CD4-positive, alpha-beta T cell (primary cell): ENCODE measurements around the gene PINK1. TPM values are rescaled to one million over a fixed set of nuclear protein-coding genes. Genes with fewer than 3 reads are reported as not detected.

Experiments used
- ATAC-seq: fragments of 200-7000 bp; cut with Tn5 transposase; one replicate; pipeline ENCODE4 v1.10.0; 2022; ENCODE audit warnings: mild to moderate bottlenecking; ENCODE audit not compliant: poor library complexity
- CTCF ChIA-PET: fragments of 350-600 bp; sonication (Branson Sonifier 250); formaldehyde crosslinking; loops from one replicate; lab custom pipeline; 2021; ENCODE audit warnings: antibody characterized with exemption, inconsistent platforms; lab: Charles Lee
- POLR2A ChIA-PET: fragments of 350-600 bp; sonication (Branson Sonifier 250); formaldehyde crosslinking; loops from one replicate; lab custom pipeline; 2021; ENCODE audit warnings: antibody characterized with exemption, inconsistent platforms; lab: Charles Lee
- DNase-seq, 14 experiments: peaks; one replicate each; pipeline ENCODE4 v3.0.0-alpha.2; 2013 to 2020; ENCODE audit warnings: mixed read lengths in 2 of 14
- H3K27ac ChIP-seq, 2 donors: one replicate each; pipeline versions ENCODE4 v1.5.1 to v1.7.0; 2013; ENCODE audit warnings: low read length in 2 of 2, low read depth in 1 of 2, mild to moderate bottlenecking in 1 of 2
- H3K27me3 ChIP-seq, 2 experiments: 1 replicate in 1 of 2; 2 replicates in 1 of 2; pipeline versions ENCODE4 v1.6.1 to v1.7.0; 2013; ENCODE audit warnings: low read length in 2 of 2, control low read depth in 1 of 2, mild to moderate bottlenecking in 1 of 2, moderate library complexity in 1 of 2; ENCODE audit not compliant: insufficient read depth in 2 of 2, control insufficient read depth in 1 of 2
- H3K36me3 ChIP-seq: one replicate; pipeline ENCODE4 v1.6.1; 2013; ENCODE audit warnings: low read length, control low read depth; ENCODE audit not compliant: insufficient read depth
- H3K4me1 ChIP-seq: one replicate; pipeline ENCODE4 v1.6.1; 2013; ENCODE audit warnings: low read length, control low read depth; ENCODE audit not compliant: insufficient read depth
- H3K4me3 ChIP-seq: one replicate; pipeline ENCODE4 v1.5.1; 2013; ENCODE audit warnings: mild to moderate bottlenecking, low read length, moderate library complexity
- H3K9me3 ChIP-seq, 2 experiments: 1 replicate in 1 of 2; 2 replicates in 1 of 2; pipeline versions ENCODE4 v1.6.1 to v1.7.0; 2013; ENCODE audit warnings: low read length in 2 of 2, mild to moderate bottlenecking in 2 of 2, control low read depth in 1 of 2, moderate library complexity in 1 of 2; ENCODE audit not compliant: control insufficient read depth in 1 of 2, insufficient read depth in 1 of 2
- H3K27ac Mint-ChIP-seq: one replicate; pipeline ENCODE4 v1.8.0; 2020; ENCODE audit warnings: mixed read lengths
- H3K27me3 Mint-ChIP-seq: one replicate; pipeline ENCODE4 v1.8.0; 2021; ENCODE audit warnings: mixed read lengths
- H3K36me3 Mint-ChIP-seq: one replicate; pipeline ENCODE4 v1.8.0; 2021; ENCODE audit warnings: low read depth, mixed read lengths
- H3K4me1 Mint-ChIP-seq: one replicate; pipeline ENCODE4 v1.8.0; 2021; ENCODE audit warnings: low read depth, mixed read lengths
- H3K4me3 Mint-ChIP-seq: one replicate; pipeline ENCODE4 v1.8.0; 2020; ENCODE audit warnings: mild to moderate bottlenecking, mixed read lengths
- H3K9me3 Mint-ChIP-seq: one replicate; pipeline ENCODE4 v1.8.0; 2020; ENCODE audit warnings: mixed read lengths
- intact Hi-C, 2 experiments: fragments of 100-400 bp; cut with DNase I in 1 of 2; cut with micrococcal nuclease in 1 of 2; formaldehyde crosslinking; loops; one replicate each; pipeline versions ENCODE4 v1.15.1 to v1.9.0; 2023 to 2025; cut with DNase I, micrococcal nuclease
- total RNA-seq, 174 experiments: library from RNA in 2 of 174; stranded (reverse) in 2 of 174; gene quantifications; one replicate each; pipeline ENCODE4 v1.2.3 and lab custom pipeline; 2021 to 2026
- TF ChIP-seq, protein P1 (sequence below): fragments of 200-600 bp; IDR thresholded peaks from one replicate; pipeline ENCODE4 v1.8.0; 2022; ENCODE audit warnings: antibody characterized with exemption, mild to moderate bottlenecking

PINK1 gene
- total RNA-seq, 2 experiments from 2014 or later, result 6.6 to 7.5 TPM

DNA sequence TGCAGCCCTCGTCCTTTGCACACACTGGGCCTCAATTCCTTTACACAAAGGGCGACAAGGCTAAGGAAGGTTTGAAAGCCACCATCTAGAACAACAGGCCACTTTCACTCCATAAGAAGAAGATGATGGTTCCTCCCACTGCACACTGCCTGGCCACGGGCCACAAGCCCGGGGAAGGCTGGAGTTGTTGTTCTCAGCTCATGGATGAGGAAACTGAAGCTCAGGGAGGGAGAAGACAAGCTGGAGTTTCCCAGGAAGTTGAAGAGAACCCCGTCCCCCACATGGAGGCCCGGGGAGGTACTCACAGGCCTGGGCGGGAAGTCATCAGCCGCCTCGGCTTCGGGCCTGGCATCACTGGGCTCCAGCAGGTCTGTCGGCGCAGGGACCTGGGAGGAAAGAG, 52.5 kb downstream of the PINK1 start:
- no peaks in the 10 kb centered on the region for H3K36me3 ChIP-seq
- H3K4me3 Mint-ChIP-seq, result no peak overlapping the region
- no peak overlapping the region for H3K27ac ChIP-seq
- ChIA-PET CTCF (no interaction called here), POLR2A (no interaction called here)
- H3K9me3 Mint-ChIP-seq, result no peaks in the 10 kb centered on the region
- no peaks in the 10 kb centered on the region for H3K9me3 ChIP-seq
- H3K36me3 Mint-ChIP-seq, result no peaks in the 10 kb centered on the region
- TF ChIP-seq, protein P1, sequence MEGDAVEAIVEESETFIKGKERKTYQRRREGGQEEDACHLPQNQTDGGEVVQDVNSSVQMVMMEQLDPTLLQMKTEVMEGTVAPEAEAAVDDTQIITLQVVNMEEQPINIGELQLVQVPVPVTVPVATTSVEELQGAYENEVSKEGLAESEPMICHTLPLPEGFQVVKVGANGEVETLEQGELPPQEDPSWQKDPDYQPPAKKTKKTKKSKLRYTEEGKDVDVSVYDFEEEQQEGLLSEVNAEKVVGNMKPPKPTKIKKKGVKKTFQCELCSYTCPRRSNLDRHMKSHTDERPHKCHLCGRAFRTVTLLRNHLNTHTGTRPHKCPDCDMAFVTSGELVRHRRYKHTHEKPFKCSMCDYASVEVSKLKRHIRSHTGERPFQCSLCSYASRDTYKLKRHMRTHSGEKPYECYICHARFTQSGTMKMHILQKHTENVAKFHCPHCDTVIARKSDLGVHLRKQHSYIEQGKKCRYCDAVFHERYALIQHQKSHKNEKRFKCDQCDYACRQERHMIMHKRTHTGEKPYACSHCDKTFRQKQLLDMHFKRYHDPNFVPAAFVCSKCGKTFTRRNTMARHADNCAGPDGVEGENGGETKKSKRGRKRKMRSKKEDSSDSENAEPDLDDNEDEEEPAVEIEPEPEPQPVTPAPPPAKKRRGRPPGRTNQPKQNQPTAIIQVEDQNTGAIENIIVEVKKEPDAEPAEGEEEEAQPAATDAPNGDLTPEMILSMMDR, result no peak
- DNase-seq, result no peak
- peaks cover 2% of the 10 kb centered on the region for H3K4me1 ChIP-seq
- H3K4me3 ChIP-seq, result no peak overlapping the region
- H3K27me3 Mint-ChIP-seq, result no peaks in the 10 kb centered on the region
- no peaks in the 10 kb centered on the region for H3K27me3 ChIP-seq
- H3K4me1 Mint-ChIP-seq, result no peaks in the 10 kb centered on the region
- ATAC-seq, result no peak
- no peak overlapping the region for H3K27ac Mint-ChIP-seq
- intact Hi-C loops, result no loop called here

DNA sequence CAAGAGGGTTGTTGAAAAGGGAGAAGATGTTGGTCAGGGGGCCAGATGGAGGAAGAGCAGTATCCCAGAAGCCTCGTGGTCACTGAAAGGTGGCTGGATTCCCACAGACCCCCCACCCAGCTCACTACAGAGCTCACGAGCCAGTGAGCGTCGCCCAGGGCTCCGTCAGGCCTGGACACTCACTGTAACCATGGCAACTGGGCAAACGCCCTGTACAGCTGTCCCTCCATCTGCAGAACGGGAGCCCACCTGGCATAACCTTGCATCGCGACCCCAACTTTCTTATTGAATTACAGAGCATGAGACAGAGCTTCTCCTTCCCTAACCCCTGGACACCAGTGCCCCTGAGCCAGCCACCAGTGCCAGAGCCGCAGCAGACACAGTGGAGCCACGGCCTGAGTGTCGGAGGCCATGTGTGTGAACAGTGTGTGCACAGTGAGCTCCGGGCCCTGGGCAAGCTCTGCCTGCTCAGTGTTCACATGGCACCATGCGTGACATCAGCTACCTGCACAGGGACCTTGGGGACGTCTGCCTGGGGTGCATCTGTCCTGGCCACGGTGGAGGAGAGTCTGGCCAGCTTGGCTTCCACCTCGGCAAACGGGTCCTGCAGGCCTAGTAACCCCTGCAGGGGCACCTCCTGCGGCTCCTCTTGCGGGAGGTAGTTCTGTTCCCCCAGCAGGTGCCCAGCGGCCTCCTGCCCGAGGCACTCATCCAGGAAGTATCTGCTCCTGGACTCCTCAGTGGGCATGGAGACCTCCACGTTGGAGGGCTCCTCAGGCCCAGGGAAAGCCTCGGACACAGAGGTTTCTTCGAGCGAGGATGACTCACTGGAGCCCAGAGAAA, 53.8 kb downstream of the PINK1 start:
- TF ChIP-seq, protein P1, result no peak
- no peak for ATAC-seq
- intact Hi-C loops, result no loop called here
- Histone ChIP-seq H3K4me3 (no peak overlapping the region), H3K4me1 (peaks cover 2% of the 10 kb centered on the region), H3K27ac (no peak overlapping the region), H3K9me3 (no peaks in the 10 kb centered on the region), H3K36me3 (no peaks in the 10 kb centered on the region), H3K27me3 (no peaks in the 10 kb centered on the region)
- Mint-ChIP-seq H3K4me3 (no peak overlapping the region), H3K27me3 (no peaks in the 10 kb centered on the region), H3K36me3 (no peaks in the 10 kb centered on the region), H3K27ac (no peak overlapping the region), H3K9me3 (no peaks in the 10 kb centered on the region), H3K4me1 (no peaks in the 10 kb centered on the region)
- no peak for DNase-seq
- ChIA-PET CTCF (no interaction called here), POLR2A (no interaction called here)

DNA sequence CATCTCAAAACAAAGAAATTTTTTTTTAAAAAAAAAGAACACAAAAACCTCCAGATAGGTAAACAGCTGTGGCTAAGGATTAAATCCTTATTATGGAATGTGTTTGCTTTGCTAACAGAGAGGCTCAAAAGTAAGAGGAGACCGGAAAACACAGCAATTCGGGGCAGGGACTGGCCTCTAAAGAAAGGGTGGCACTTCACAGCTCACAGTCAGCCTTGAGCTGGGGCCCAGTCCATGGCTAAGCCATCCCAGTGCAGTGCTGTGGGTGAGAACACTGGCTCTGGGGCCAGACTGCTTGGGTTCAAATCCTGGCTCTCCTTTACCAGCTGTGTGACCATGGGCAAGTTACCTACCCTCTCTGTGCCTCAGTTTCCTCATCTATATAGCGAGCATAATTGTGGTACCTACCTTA, 56.4 kb downstream of the PINK1 start:
- POLR2A ChIA-PET, result no interaction called here
- Mint-ChIP-seq H3K4me3 (no peak overlapping the region), H3K27ac (no peak overlapping the region), H3K9me3 (no peaks in the 10 kb centered on the region), H3K36me3 (no peaks in the 10 kb centered on the region), H3K27me3 (no peaks in the 10 kb centered on the region), H3K4me1 (no peaks in the 10 kb centered on the region)
- no peaks in the 10 kb centered on the region for H3K4me1 ChIP-seq
- CTCF ChIA-PET, result no interaction called here
- ATAC-seq (no peak), DNase-seq (no peak)
- no peaks in the 10 kb centered on the region for H3K36me3 ChIP-seq
- TF ChIP-seq, protein P1, result no peak
- H3K27ac ChIP-seq, result no peak overlapping the region
- H3K27me3 ChIP-seq, result no peaks in the 10 kb centered on the region
- intact Hi-C loops, result loop anchor here in 1 of 2 experiments (10.0 kb wide), 2 partner anchors 205 to 285 kb away; no protein-coding TSS in a partner anchor
- no peak overlapping the region for H3K4me3 ChIP-seq
- H3K9me3 ChIP-seq, result no peaks in the 10 kb centered on the region
